Measurements from ENCODE around the gene GSTA1. TPM values are rescaled to one million over a fixed set of nuclear protein-coding genes. Genes with fewer than 3 reads are reported as not detected.
"Not testable (repeated sequence)": the region's sequence is repeated elsewhere in the genome, so short reads cannot be mapped to it uniquely, and the experiment has no call there.

Gene GSTA1
- polyA plus RNA-seq, 1 donor = 0.85 TPM

GRCh38 chr6:52757651-52758338 is 45.8 kb downstream of the GSTA1 start:
- not testable (repeated sequence) for DNase-seq

- no peak for DNase-seq
Observed at GRCh38 chr6:52754443-52754842, 49.2 kb downstream of the GSTA1 start.

GRCh38 chr6:52753137-52753536 is 50.5 kb downstream of the GSTA1 start:
- not testable (repeated sequence) for DNase-seq

GRCh38 chr6:52752310-52752709 is 51.3 kb downstream of the GSTA1 start:
- no peak for DNase-seq

GRCh38 chr6:52749556-52750152 is 54.0 kb downstream of the GSTA1 start:
- no peak for DNase-seq

- DNase-seq = not testable (repeated sequence)
Observed at GRCh38 chr6:52747301-52747700, 56.3 kb downstream of the GSTA1 start.

GRCh38 chr6:52746213-52746612 is 57.4 kb downstream of the GSTA1 start:
- DNase-seq = no peak

- DNase-seq = no peak
Observed at GRCh38 chr6:52745764-52746201, 57.8 kb downstream of the GSTA1 start.

- DNase-seq = no peak
Observed at GRCh38 chr6:52741872-52742271, 61.7 kb downstream of the GSTA1 start.

Other genes with a start within 250 kb of the GSTA1 start
- gene TRAM2, start 226.8 kb downstream of the GSTA1 start, polyA plus RNA-seq (ENCODE audit: insufficient read length) = 50.8 TPM
- 42.1 TPM for gene TMEM14A, start 132.7 kb downstream of the GSTA1 start, polyA plus RNA-seq (ENCODE audit: insufficient read length)
- gene GSTA2, start 40.3 kb downstream of the GSTA1 start, polyA plus RNA-seq (ENCODE audit: insufficient read length) = 0.71 TPM
- not detected for gene GSTA5, start 37.0 kb upstream of the GSTA1 start, polyA plus RNA-seq (ENCODE audit: insufficient read length)
- 0.52 TPM for gene GSTA3, start 105.9 kb upstream of the GSTA1 start, polyA plus RNA-seq (ENCODE audit: insufficient read length)
- 116 TPM for gene GSTA4, start 191.5 kb upstream of the GSTA1 start, polyA plus RNA-seq (ENCODE audit: insufficient read length)